Progenitor cell of endocrine pancreas (in vitro differentiated cells): Measurements from ENCODE around the gene SWSAP1. TPM values are rescaled to one million over a fixed set of nuclear protein-coding genes. Genes with fewer than 3 reads are reported as not detected.

Experiments
- DNase-seq: peaks from one replicate; pipeline ENCODE4 v3.0.0; 2021; ENCODE audit warnings: low spot score; ENCODE audit not compliant: unreplicated experiment
- H3K27ac Mint-ChIP-seq: 2 replicates; pipeline ENCODE4 v1.8.0; 2021; ENCODE audit warnings: mild to moderate bottlenecking, moderate library complexity, mixed read lengths
- H3K27me3 Mint-ChIP-seq: 2 replicates; pipeline ENCODE4 v1.8.0; 2021; ENCODE audit warnings: mixed read lengths
- H3K36me3 Mint-ChIP-seq: 2 replicates; pipeline ENCODE4 v1.8.0; 2022; ENCODE audit warnings: mixed read lengths; ENCODE audit not compliant: insufficient read depth
- H3K4me1 Mint-ChIP-seq: 2 replicates; pipeline ENCODE4 v1.8.0; 2021; ENCODE audit warnings: low read depth, mixed read lengths
- H3K4me3 Mint-ChIP-seq: 2 replicates; pipeline ENCODE4 v1.8.0; 2021; ENCODE audit warnings: low read depth, mild to moderate bottlenecking, moderate library complexity, mixed read lengths
- H3K9me3 Mint-ChIP-seq: 2 replicates; pipeline ENCODE4 v1.8.0; 2021; ENCODE audit warnings: low read depth, mixed read lengths
- CTCF ChIP-seq: fragments of 200-600 bp; sonication (generic); IDR thresholded peaks from one replicate; pipeline ENCODE4 v1.5.0; 2021; ENCODE audit warnings: antibody characterized with exemption, mild to moderate bottlenecking; ENCODE audit not compliant: unreplicated experiment
- total RNA-seq: library from RNA; stranded (reverse); gene quantifications from 2 replicates; pipeline ENCODE4 v1.2.1, GENCODE V29; 2021

Gene SWSAP1
- total RNA-seq, 1 donor from 2014 or later = 3.2 TPM

- no peak for DNase-seq
- no peaks in the 10 kb centered on the region for H3K36me3 Mint-ChIP-seq
- H3K27ac Mint-ChIP-seq = no peak overlapping the region
- peaks cover 35% of the 10 kb centered on the region for H3K27me3 Mint-ChIP-seq
- H3K4me3 Mint-ChIP-seq = peak overlapping the region; percentile 59
- H3K9me3 Mint-ChIP-seq = no peaks in the 10 kb centered on the region
- TF ChIP-seq CTCF = no peak
- H3K4me1 Mint-ChIP-seq = peaks cover 9% of the 10 kb centered on the region
Observed at GRCh38 chr19:11420429-11421370, 46.2 kb downstream of the SWSAP1 start.

GRCh38 chr19:11421371-11422098 lies 47.1 kb downstream of the SWSAP1 start:
- H3K4me3 Mint-ChIP-seq = peak overlapping the region; percentile 55
- H3K27me3 Mint-ChIP-seq = peaks cover 35% of the 10 kb centered on the region
- H3K9me3 Mint-ChIP-seq = no peaks in the 10 kb centered on the region
- peak overlapping the region; percentile 62 for H3K27ac Mint-ChIP-seq
- no peaks in the 10 kb centered on the region for H3K36me3 Mint-ChIP-seq
- no peak for TF ChIP-seq CTCF
- DNase-seq = no peak
- H3K4me1 Mint-ChIP-seq = peaks cover 9% of the 10 kb centered on the region

GRCh38 chr19:11422163-11423065 lies 47.9 kb downstream of the SWSAP1 start:
- Mint-ChIP-seq H3K36me3 (no peaks in the 10 kb centered on the region), H3K9me3 (no peaks in the 10 kb centered on the region), H3K4me1 (peaks cover 9% of the 10 kb centered on the region), H3K4me3 (peak overlapping the region; percentile 42), H3K27me3 (peaks cover 35% of the 10 kb centered on the region), H3K27ac (no peak overlapping the region)
- TF ChIP-seq CTCF = no peak
- peak; percentile 42 for DNase-seq

GRCh38 chr19:11423164-11423790 lies 48.8 kb downstream of the SWSAP1 start:
- no peak overlapping the region for H3K27ac Mint-ChIP-seq
- no peak for TF ChIP-seq CTCF
- no peak overlapping the region for H3K4me3 Mint-ChIP-seq
- peaks cover 6% of the 10 kb centered on the region for H3K4me1 Mint-ChIP-seq
- no peaks in the 10 kb centered on the region for H3K9me3 Mint-ChIP-seq
- no peak for DNase-seq
- H3K36me3 Mint-ChIP-seq = no peaks in the 10 kb centered on the region
- H3K27me3 Mint-ChIP-seq = peaks cover 35% of the 10 kb centered on the region
